ENCODE data around the gene MMP21. TPM values are rescaled to one million over a fixed set of nuclear protein-coding genes. Genes with fewer than 3 reads are reported as not detected.

Gene MMP21
- total and polyA plus RNA-seq, 2 experiments from 2014 or later = not detected

DNA sequence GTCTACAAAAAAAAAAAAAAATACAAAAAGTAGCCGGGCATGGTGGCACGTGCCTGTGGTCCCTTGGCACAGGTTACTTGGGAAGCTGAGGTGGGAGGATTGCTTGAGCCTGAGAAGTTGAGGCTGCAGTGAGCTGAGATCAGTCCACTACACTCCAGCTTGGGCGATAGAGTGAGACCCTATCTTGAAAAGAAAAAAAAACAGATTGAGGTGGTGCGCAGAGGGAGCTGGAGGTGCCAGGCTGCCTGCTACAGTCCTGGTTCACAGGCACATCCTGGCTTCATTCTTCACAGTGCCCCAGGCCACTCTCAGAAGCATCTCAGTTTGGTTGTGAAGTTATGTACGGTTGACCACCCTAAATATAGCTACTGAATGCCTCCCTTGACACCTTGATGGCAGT, 4.8 kb downstream of the MMP21 start:
- Mint-ChIP-seq H3K4me1 (no peaks in the 10 kb centered on the region), H3K4me3 (no peak overlapping the region), H3K9me3 (no peaks in the 10 kb centered on the region; the same call in 2 of the 3 replicates), H3K27ac (no peak overlapping the region), H3K27me3 (ENCODE audit: insufficient read depth, low read depth, poor library complexity) (peaks cover 1% of the 10 kb centered on the region), H3K36me3 (ENCODE audit: low read depth) (no peaks in the 10 kb centered on the region)
- no peaks in the 10 kb centered on the region for H3K9me2 ChIP-seq (ENCODE audit: insufficient read depth)
- DNase-seq (ENCODE audit: low spot score) = no peak
- H4K20me1 ChIP-seq (replicated peaks; ENCODE audit: insufficient read depth) = no peaks in the 10 kb centered on the region
- TF ChIP-seq ZNF114 (CRISPR knock-in tag; IDR thresholded peaks at IDR 0.05) = no peak
- TF ChIP-seq NANOG (IDR thresholded peaks at IDR 0.05; ENCODE audit: borderline replicate concordance) = no peak
- no peak for TF ChIP-seq JUNB (IDR thresholded peaks at IDR 0.05; ENCODE audit: unreplicated experiment)
- TF ChIP-seq CREB1 (CRISPR knock-in tag; IDR thresholded peaks at IDR 0.05; ENCODE audit: low read depth) = no peak
- TF ChIP-seq, protein P1, sequence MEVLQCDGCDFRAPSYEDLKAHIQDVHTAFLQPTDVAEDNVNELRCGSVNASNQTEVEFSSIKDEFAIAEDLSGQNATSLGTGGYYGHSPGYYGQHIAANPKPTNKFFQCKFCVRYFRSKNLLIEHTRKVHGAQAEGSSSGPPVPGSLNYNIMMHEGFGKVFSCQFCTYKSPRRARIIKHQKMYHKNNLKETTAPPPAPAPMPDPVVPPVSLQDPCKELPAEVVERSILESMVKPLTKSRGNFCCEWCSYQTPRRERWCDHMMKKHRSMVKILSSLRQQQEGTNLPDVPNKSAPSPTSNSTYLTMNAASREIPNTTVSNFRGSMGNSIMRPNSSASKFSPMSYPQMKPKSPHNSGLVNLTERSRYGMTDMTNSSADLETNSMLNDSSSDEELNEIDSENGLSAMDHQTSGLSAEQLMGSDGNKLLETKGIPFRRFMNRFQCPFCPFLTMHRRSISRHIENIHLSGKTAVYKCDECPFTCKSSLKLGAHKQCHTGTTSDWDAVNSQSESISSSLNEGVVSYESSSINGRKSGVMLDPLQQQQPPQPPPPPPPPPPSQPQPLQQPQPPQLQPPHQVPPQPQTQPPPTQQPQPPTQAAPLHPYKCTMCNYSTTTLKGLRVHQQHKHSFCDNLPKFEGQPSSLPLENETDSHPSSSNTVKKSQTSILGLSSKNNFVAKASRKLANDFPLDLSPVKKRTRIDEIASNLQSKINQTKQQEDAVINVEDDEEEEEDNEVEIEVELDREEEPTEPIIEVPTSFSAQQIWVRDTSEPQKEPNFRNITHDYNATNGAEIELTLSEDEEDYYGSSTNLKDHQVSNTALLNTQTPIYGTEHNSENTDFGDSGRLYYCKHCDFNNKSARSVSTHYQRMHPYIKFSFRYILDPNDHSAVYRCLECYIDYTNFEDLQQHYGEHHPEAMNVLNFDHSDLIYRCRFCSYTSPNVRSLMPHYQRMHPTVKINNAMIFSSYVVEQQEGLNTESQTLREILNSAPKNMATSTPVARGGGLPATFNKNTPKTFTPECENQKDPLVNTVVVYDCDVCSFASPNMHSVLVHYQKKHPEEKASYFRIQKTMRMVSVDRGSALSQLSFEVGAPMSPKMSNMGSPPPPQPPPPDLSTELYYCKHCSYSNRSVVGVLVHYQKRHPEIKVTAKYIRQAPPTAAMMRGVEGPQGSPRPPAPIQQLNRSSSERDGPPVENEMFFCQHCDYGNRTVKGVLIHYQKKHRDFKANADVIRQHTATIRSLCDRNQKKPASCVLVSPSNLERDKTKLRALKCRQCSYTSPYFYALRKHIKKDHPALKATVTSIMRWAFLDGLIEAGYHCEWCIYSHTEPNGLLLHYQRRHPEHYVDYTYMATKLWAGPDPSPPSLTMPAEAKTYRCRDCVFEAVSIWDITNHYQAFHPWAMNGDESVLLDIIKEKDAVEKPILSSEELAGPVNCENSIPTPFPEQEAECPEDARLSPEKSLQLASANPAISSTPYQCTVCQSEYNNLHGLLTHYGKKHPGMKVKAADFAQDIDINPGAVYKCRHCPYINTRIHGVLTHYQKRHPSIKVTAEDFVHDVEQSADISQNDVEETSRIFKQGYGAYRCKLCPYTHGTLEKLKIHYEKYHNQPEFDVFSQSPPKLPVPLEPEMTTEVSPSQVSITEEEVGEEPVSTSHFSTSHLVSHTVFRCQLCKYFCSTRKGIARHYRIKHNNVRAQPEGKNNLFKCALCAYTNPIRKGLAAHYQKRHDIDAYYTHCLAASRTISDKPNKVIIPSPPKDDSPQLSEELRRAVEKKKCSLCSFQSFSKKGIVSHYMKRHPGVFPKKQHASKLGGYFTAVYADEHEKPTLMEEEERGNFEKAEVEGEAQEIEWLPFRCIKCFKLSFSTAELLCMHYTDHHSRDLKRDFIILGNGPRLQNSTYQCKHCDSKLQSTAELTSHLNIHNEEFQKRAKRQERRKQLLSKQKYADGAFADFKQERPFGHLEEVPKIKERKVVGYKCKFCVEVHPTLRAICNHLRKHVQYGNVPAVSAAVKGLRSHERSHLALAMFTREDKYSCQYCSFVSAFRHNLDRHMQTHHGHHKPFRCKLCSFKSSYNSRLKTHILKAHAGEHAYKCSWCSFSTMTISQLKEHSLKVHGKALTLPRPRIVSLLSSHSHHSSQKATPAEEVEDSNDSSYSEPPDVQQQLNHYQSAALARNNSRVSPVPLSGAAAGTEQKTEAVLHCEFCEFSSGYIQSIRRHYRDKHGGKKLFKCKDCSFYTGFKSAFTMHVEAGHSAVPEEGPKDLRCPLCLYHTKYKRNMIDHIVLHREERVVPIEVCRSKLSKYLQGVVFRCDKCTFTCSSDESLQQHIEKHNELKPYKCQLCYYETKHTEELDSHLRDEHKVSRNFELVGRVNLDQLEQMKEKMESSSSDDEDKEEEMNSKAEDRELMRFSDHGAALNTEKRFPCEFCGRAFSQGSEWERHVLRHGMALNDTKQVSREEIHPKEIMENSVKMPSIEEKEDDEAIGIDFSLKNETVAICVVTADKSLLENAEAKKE (CRISPR knock-in tag; IDR thresholded peaks at IDR 0.05) = no peak
- TF ChIP-seq ZNF331 (CRISPR knock-in tag; IDR thresholded peaks at IDR 0.05; ENCODE audit: low read depth) = no peak
- TF ChIP-seq ETS1 (IDR thresholded peaks at IDR 0.05) = no peak
- TF ChIP-seq STAT1 (IDR thresholded peaks at IDR 0.05; ENCODE audit: unreplicated experiment) = no peak
- no peak for TF ChIP-seq POLR2AphosphoS5 (IDR thresholded peaks at IDR 0.05; ENCODE audit: low read depth)
- TF ChIP-seq CTCF (conservative IDR thresholded peaks at IDR 0.05; ENCODE audit: low read depth in 2 of 2) = no peak
- TF ChIP-seq, protein P2, sequence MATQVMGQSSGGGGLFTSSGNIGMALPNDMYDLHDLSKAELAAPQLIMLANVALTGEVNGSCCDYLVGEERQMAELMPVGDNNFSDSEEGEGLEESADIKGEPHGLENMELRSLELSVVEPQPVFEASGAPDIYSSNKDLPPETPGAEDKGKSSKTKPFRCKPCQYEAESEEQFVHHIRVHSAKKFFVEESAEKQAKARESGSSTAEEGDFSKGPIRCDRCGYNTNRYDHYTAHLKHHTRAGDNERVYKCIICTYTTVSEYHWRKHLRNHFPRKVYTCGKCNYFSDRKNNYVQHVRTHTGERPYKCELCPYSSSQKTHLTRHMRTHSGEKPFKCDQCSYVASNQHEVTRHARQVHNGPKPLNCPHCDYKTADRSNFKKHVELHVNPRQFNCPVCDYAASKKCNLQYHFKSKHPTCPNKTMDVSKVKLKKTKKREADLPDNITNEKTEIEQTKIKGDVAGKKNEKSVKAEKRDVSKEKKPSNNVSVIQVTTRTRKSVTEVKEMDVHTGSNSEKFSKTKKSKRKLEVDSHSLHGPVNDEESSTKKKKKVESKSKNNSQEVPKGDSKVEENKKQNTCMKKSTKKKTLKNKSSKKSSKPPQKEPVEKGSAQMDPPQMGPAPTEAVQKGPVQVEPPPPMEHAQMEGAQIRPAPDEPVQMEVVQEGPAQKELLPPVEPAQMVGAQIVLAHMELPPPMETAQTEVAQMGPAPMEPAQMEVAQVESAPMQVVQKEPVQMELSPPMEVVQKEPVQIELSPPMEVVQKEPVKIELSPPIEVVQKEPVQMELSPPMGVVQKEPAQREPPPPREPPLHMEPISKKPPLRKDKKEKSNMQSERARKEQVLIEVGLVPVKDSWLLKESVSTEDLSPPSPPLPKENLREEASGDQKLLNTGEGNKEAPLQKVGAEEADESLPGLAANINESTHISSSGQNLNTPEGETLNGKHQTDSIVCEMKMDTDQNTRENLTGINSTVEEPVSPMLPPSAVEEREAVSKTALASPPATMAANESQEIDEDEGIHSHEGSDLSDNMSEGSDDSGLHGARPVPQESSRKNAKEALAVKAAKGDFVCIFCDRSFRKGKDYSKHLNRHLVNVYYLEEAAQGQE (IDR thresholded peaks at IDR 0.05; ENCODE audit: unreplicated experiment) = no peak
- TF ChIP-seq EZH2phosphoT487 (IDR thresholded peaks at IDR 0.05; ENCODE audit: unreplicated experiment) = no peak
- no peak for TF ChIP-seq EZH2 (IDR thresholded peaks at IDR 0.05; ENCODE audit: low read depth, unreplicated experiment)
- no peaks in the 10 kb centered on the region for H3K27me3 ChIP-seq (ENCODE audit: insufficient read depth)
- no peaks in the 10 kb centered on the region for H3K79me2 ChIP-seq (replicated peaks; ENCODE audit: insufficient read depth)
- H3K4me2 ChIP-seq = no peak overlapping the region
- H3K36me3 ChIP-seq (ENCODE audit: insufficient read depth) = no peaks in the 10 kb centered on the region; the same call in 1 of the 2 replicates
- H2AFZ ChIP-seq = no peak overlapping the region
- no peaks in the 10 kb centered on the region for H3F3A ChIP-seq (replicated peaks; ENCODE audit: low read depth)
- no peak for ATAC-seq
- no peak overlapping the region for H3K27ac ChIP-seq (ENCODE audit: low read depth)
- no peak overlapping the region for H3K4me3 ChIP-seq
- no peaks in the 10 kb centered on the region for H3K4me1 ChIP-seq (ENCODE audit: insufficient read depth)
